ENCODE data around the gene MCF2L.

GRCh38 chr13:112961457-112962369, 7.3 kb upstream of the MCF2L start:
- TF ChIP-seq, protein P1, sequence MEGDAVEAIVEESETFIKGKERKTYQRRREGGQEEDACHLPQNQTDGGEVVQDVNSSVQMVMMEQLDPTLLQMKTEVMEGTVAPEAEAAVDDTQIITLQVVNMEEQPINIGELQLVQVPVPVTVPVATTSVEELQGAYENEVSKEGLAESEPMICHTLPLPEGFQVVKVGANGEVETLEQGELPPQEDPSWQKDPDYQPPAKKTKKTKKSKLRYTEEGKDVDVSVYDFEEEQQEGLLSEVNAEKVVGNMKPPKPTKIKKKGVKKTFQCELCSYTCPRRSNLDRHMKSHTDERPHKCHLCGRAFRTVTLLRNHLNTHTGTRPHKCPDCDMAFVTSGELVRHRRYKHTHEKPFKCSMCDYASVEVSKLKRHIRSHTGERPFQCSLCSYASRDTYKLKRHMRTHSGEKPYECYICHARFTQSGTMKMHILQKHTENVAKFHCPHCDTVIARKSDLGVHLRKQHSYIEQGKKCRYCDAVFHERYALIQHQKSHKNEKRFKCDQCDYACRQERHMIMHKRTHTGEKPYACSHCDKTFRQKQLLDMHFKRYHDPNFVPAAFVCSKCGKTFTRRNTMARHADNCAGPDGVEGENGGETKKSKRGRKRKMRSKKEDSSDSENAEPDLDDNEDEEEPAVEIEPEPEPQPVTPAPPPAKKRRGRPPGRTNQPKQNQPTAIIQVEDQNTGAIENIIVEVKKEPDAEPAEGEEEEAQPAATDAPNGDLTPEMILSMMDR (conservative IDR thresholded peaks at IDR 0.05; ENCODE audit: low read length): no peak
- TF ChIP-seq EZH2phosphoT487 (IDR thresholded peaks at IDR 0.05; ENCODE audit: borderline replicate concordance, low read depth, low read length): no peak

Measured in OCI-LY7 (cell line).